Measurements from ENCODE around the gene ZBED1.

Gene ZBED1

DNA sequence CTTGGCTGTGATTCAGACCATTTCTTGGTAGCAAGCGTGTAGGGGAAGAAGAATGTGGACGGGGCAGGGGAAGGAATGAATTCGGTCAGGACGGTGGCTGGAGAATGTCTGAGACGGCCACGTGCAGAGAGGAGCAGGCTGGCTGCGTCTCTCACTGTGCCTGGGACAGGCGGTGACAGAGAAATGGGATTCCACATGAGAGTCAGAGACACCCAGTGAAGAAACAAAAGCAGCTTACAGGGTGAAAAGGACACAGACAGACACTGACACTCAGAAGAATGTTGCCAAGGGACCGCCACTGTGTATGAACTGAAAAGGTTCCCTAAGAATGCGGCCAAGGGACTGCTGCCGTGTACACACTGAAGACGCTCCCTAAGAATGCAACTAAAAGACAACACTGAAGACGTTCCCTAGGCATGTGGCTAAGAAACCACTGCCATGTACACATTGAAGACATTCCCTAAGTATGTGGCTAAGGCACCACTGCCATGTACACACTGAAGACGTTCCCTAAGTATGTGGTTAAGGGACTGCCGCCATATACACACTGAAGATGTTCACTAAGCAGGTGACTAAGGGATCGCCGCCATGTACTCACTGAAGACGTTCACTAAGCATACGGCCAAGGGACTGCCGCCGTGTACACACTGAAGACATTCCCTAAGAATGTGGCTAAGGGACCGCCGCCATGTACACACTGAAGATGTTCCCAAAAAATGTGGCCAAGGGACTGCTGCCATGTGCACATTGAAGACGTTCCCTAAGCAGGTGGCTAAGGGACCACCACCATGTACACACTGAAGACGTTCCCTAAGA is 49.1 kb downstream of the ZBED1 start:
- DNase-seq: no peak

DNA sequence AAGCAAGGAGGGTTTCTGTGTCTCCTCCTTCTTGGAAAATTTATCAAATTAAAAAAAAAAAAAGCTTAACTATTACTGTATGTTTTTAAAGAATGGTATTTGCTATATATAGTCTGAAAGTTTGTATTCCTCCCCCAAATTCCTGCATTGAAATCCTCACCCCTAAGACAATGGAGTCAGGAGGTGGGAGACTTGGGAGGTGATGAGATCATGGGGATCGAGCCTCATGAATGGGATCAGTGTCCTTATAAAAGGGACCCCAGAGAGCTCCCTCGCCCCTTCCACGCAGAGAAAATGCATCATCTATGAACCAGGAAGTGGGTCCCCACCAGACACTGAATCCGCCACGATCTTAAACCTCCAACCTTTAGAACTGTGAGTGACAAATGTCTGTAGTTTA is 50.1 kb downstream of the ZBED1 start:
- no peak for DNase-seq

DNA sequence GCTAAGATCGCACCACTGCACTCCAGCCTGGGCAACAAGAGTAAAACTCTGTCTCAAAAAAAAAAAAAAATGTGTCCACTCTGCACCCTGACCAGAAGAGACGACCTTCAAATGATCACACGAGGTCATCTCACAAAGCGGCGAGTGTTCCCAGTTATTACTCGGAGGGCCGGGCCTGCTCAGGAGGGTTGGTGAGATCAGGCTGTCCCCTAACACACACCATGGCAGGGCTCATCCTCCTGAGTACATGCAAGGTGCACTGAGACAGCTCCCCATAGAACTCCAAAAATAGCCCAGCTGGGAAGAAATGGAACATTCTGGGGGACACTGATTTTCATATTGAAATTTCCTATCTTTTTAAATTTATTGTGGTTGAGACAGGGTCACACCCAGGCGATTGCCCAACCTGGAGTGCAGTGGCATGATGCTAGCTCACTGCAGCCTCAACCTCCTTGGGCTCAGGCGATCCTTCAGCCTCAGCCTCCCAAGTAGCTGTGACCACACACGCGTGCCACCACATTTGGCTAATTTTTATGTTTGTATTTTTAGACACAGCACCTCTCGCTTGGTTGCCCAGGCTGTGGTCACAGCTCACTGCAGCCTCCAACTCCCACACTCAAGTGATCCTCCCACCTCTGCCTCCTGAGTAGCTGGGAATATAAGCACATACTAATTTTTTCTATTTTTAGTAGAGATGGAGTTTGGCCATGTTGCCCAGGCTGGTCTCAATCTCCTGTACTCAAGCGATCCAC is 51.5 kb downstream of the ZBED1 start:
- DNase-seq: no peak

DNA sequence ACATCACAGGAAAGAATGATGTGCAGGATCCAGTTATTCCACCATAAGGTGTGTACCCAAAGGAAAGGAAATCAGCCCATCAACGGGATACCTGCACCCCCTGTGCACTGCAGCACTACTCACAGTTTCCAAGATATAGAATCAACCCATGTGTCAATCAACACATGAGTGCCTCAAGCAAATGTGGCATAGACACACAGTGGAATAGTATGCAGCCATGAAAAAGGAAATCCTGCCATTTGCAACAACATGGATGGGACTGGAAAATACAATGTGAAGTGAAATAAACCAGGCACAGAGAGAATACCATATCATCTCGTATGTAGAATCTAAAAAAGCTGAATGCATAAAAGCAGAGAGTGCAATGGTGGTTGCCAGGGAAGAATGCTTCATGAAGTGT is 53.3 kb downstream of the ZBED1 start:
- DNase-seq: no peak

DNA sequence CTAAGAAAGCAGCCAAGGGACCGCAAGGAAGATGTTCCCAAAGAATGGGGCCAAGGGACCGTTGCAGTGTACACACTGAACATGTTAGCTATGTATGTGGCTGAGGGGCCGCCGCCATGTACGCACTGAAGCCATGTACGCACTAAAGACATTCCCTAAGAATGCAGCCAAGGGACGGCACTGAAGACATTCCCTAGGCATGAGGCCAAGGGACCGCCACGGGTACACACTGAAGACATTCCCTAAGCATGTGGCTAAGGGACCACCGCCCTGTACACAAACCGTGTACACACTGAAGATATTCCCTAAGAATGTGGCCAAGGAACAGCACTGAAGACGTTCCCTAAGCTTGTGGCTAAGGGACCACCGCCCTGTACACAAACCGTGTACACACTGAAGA is 54.0 kb downstream of the ZBED1 start:
- no peak for DNase-seq

DNA sequence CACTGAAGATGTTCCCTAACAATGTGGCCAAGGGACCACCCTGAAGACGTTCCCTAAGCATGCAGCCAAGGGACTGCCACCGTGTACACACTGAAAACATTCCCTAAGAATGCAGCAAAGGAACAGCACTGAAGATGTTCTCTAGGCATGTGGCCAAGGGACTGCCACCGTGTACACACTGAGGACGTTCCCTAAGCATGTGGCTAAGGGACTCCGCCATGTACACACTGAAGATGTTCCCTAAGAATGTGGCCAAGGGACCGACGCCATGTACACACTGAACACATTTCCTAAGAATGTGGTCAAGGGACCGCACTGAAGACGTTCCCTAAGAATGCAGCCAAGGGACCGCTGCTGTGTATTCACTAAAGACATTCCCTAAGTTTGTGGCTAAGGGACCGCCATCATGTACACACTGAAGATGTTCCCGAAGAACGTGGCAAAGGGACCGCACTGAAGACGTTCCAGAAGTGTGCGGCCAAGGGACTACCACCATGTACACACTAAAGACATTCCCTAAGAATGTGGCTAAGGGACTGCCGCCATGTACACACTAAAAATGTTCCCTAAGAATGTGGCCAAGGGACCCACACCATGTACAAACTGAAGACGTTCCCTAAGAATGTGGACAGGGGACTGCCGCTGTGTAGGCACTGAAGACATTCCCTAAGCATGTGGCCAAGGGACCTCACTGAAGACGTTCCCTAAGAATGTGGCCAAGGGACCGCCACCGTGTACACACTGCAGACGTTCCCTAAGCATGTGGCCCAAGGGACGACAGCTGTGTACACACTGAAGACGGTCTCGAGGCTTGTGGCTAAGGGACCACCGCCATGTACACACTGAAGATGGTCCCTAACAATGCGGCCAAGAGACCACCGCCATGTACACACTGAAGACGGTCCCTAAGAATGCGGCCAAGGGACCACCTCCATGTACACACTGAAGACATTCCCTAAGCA is 54.8 kb downstream of the ZBED1 start:
- no peak for DNase-seq

DNA sequence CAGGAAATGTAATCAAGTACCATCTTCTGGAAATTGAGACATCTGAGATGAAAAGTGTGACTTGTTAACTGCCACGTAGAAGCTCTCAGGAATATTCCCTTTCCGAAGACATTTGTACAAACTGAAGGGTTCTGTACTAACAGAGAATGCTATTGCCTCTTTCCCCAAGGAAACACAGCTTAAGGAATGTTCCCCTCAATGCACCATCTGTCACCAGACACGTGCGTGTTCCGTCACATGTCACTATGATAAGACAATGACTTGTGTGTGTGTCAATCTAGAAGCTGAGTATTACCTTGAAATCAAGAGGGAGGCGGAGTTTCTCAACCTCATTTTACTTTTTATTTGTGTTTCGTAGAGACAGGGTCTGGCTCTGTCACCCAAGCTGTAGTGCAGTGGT is 58.1 kb downstream of the ZBED1 start:
- DNase-seq: no peak

DNA sequence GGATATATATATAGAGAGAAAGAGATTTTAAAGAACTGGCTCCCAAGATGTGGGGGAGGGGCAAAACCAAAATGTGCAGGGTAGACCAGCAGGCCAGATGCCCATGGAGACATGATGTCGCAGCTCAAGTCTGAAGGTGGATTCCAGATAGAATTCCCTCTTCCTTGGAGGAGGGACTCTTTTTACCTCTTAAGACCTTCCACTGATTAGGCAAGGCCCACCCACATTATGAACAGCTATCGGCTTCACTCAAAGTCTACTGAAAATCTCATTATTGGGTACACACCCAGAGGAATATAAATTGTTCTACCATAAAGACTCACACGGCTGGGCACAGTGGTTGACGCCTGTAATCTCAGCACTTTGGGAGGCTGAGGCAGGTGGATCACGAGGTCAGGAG is 59.3 kb downstream of the ZBED1 start:
- DNase-seq: no peak

DNA sequence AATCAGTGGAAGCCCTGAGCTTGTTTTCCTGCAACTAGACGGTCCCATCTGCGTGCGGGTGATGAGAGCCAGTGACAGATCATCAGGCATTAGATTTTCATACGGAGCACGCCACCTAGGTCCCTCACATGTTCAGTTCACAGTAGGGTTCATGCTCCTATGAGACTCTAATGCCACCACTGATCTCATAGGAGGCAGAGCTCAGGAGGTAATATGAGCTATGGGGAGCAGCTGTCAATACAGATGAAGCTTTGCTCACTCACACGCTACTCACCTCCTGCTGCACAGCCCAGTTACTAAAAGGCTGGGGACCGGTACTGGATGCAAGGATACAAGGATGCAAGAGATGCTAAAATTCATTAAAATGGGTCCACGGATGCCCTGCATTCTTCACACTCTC is 61.2 kb downstream of the ZBED1 start:
- DNase-seq: no peak
